Measurements from ENCODE around the gene NPW.

GRCh38 chr16:2015117-2015946, 4.3 kb upstream of the NPW start:
- TF ChIP-seq, protein P1, sequence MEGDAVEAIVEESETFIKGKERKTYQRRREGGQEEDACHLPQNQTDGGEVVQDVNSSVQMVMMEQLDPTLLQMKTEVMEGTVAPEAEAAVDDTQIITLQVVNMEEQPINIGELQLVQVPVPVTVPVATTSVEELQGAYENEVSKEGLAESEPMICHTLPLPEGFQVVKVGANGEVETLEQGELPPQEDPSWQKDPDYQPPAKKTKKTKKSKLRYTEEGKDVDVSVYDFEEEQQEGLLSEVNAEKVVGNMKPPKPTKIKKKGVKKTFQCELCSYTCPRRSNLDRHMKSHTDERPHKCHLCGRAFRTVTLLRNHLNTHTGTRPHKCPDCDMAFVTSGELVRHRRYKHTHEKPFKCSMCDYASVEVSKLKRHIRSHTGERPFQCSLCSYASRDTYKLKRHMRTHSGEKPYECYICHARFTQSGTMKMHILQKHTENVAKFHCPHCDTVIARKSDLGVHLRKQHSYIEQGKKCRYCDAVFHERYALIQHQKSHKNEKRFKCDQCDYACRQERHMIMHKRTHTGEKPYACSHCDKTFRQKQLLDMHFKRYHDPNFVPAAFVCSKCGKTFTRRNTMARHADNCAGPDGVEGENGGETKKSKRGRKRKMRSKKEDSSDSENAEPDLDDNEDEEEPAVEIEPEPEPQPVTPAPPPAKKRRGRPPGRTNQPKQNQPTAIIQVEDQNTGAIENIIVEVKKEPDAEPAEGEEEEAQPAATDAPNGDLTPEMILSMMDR (IDR thresholded peaks at IDR 0.05), result no peak
- TF ChIP-seq ZFX (IDR thresholded peaks at IDR 0.05; ENCODE audit: borderline replicate concordance), result no peak
